Neuronal stem cell (in vitro differentiated cells): ENCODE data around the gene ST6GALNAC3.

Source experiments
- DNase-seq: peaks from one replicate; pipeline ENCODE4 v3.0.0-alpha.2; 2013; ENCODE audit warnings: low spot score
- H2AFZ ChIP-seq: one replicate; pipeline ENCODE4 v1.6.1; 2013; ENCODE audit warnings: mild to moderate bottlenecking, low read length, inconsistent platforms
- H2AK5ac ChIP-seq: 2 replicates; pipeline ENCODE4 v1.6.1; 2013; ENCODE audit warnings: low read depth, mild to moderate bottlenecking, inconsistent platforms, low read length, moderate library complexity, mixed read lengths
- H2BK120ac ChIP-seq: 2 replicates; pipeline ENCODE4 v1.6.1; 2013; ENCODE audit warnings: low read depth, mild to moderate bottlenecking, inconsistent platforms, low read length, moderate library complexity, mixed read lengths
- H2BK12ac ChIP-seq: one replicate; pipeline ENCODE4 v1.6.1; 2013; ENCODE audit warnings: low read length, inconsistent platforms
- H2BK15ac ChIP-seq: 2 replicates; pipeline ENCODE4 v1.6.1; 2013; ENCODE audit warnings: mild to moderate bottlenecking, low read length, inconsistent platforms, mixed read lengths
- H2BK5ac ChIP-seq: one replicate; pipeline ENCODE4 v1.6.1; 2013; ENCODE audit warnings: inconsistent platforms, mild to moderate bottlenecking, low read length, moderate library complexity
- H3K14ac ChIP-seq: one replicate; pipeline ENCODE4 v1.6.1; 2013; ENCODE audit warnings: low read length, inconsistent platforms
- H3K18ac ChIP-seq: 2 replicates; pipeline ENCODE4 v1.6.1; 2013; ENCODE audit warnings: low read length, inconsistent platforms
- H3K23ac ChIP-seq: 2 replicates; pipeline ENCODE4 v1.6.1; 2013; ENCODE audit warnings: low read depth, mild to moderate bottlenecking, mixed read lengths, low read length, inconsistent platforms; ENCODE audit not compliant: poor library complexity
- H3K27ac ChIP-seq: replicated peaks from 3 replicates; pipeline ENCODE4 v1.5.1; 2013; ENCODE audit warnings: low read length, inconsistent platforms
- H3K27me3 ChIP-seq, 3 experiments: 2 replicates each; pipeline ENCODE4 v1.6.1; 2013; ENCODE audit warnings: low read length in 3 of 3, mild to moderate bottlenecking in 2 of 3, inconsistent platforms in 1 of 3, low read depth in 1 of 3, mixed read lengths in 1 of 3, moderate library complexity in 1 of 3; ENCODE audit not compliant: control insufficient read depth in 3 of 3, insufficient read depth in 3 of 3
- H3K36me3 ChIP-seq, 2 donors: replicated peaks in 1 of 2; 2 replicates each; pipeline ENCODE4 v1.6.1; 2013; ENCODE audit warnings: low read length in 2 of 2; ENCODE audit not compliant: control insufficient read depth in 2 of 2, insufficient read depth in 2 of 2
- H3K4ac ChIP-seq: 2 replicates; pipeline ENCODE4 v1.6.1; 2013; ENCODE audit warnings: inconsistent platforms, mild to moderate bottlenecking, low read length, moderate library complexity
- H3K4me1 ChIP-seq, 2 donors: 1 replicate in 1 of 2; 2 replicates in 1 of 2; pipeline ENCODE4 v1.6.1; 2013; ENCODE audit warnings: low read length in 2 of 2, low read depth in 1 of 2; ENCODE audit not compliant: control insufficient read depth in 2 of 2, insufficient read depth in 1 of 2
- H3K4me2 ChIP-seq: one replicate; pipeline ENCODE4 v1.6.1; 2013; ENCODE audit warnings: mild to moderate bottlenecking, low read length, inconsistent platforms; ENCODE audit not compliant: insufficient read depth, poor library complexity, severe bottlenecking
- H3K4me3 ChIP-seq, 2 donors: 2 replicates each; pipeline ENCODE4 v1.5.1; 2013; ENCODE audit warnings: low read length in 2 of 2, mild to moderate bottlenecking in 2 of 2, inconsistent platforms in 1 of 2, moderate library complexity in 1 of 2
- H3K79me1 ChIP-seq: one replicate; pipeline ENCODE4 v1.6.1; 2013; ENCODE audit warnings: low read depth, mild to moderate bottlenecking, inconsistent platforms, low read length, moderate library complexity
- H3K9ac ChIP-seq: one replicate; pipeline ENCODE4 v1.6.1; 2013; ENCODE audit warnings: mild to moderate bottlenecking, low read depth, low read length, inconsistent platforms; ENCODE audit not compliant: poor library complexity
- H3K9me3 ChIP-seq, 2 donors: replicated peaks in 1 of 2; 2 replicates each; pipeline versions ENCODE3 to v1.6.1; 2013; ENCODE audit warnings: low read length in 2 of 2, mild to moderate bottlenecking in 2 of 2, inconsistent platforms in 1 of 2, low read depth in 1 of 2, mixed read lengths in 1 of 2, moderate library complexity in 1 of 2; ENCODE audit not compliant: control insufficient read depth in 2 of 2, insufficient read depth in 1 of 2
- H4K8ac ChIP-seq: one replicate; pipeline ENCODE4 v1.6.1; 2013; ENCODE audit warnings: low read depth, mild to moderate bottlenecking, inconsistent platforms, low read length, moderate library complexity
- H4K91ac ChIP-seq: one replicate; pipeline ENCODE4 v1.6.1; 2013; ENCODE audit warnings: low read length, low read depth, mild to moderate bottlenecking, inconsistent platforms; ENCODE audit not compliant: poor library complexity
- WGBS, 2 donors: extraction: QIAGEN DNeasy Blood & Tissue Kit; methylation state at CpG; one replicate each; pipeline ENCODE4 v1.1.7; 2013; ENCODE audit warnings: missing lambda C conversion rate in 2 of 2, mixed read lengths in 1 of 2; ENCODE audit not compliant: insufficient read length in 2 of 2, insufficient replicate concordance in 1 of 2; ENCODE audit errors: extremely low coverage in 2 of 2; 5-methylcytosine and 5-hydroxymethylcytosine counted together

ST6GALNAC3 gene

DNA sequence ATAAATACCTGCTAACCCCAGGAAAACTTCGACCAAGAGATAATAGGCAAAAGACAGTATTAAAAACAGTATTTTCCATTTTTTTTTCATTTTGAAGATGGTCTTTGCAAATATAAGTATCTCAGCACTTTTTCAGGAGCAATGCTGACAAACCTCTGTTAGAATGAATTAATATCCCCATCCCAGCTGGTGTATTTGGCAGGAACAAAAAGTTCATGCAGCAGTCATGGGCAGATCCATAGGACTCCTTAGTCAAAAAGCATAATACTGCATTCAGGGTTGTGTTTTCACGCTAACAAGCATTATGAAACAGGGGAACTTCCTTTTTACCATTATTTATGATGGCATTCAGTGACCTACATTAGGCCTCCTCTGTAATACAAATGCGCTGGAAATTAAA is 344.0 kb downstream of the ST6GALNAC3 start:
- Histone ChIP-seq H3K23ac (no peak overlapping the region), H3K4me2 (no peak overlapping the region), H3K4me3 (no peak overlapping the region), H3K18ac (no peak overlapping the region), H3K27ac (no peak overlapping the region), H3K4ac (no peak overlapping the region), H2BK15ac (no peak overlapping the region), H3K27me3 (no peaks in the 10 kb centered on the region), H3K14ac (no peak overlapping the region), H3K9me3 (no peaks in the 10 kb centered on the region), H2BK120ac (no peak overlapping the region), H4K91ac (no peak overlapping the region), H3K36me3 (no peaks in the 10 kb centered on the region), H3K9ac (no peak overlapping the region), H2BK5ac (no peak overlapping the region), H2BK12ac (no peak overlapping the region), H2AFZ (no peak overlapping the region), H4K8ac (no peak overlapping the region), H2AK5ac (no peak overlapping the region), H3K79me1 (no peaks in the 10 kb centered on the region), H3K4me1 (peaks cover 0 to 8% of the 10 kb centered on the region in 2 donors)
- no peak for DNase-seq
- no CpG with 5 or more reads among the region's 3 CpGs for WGBS, 2 donors

DNA sequence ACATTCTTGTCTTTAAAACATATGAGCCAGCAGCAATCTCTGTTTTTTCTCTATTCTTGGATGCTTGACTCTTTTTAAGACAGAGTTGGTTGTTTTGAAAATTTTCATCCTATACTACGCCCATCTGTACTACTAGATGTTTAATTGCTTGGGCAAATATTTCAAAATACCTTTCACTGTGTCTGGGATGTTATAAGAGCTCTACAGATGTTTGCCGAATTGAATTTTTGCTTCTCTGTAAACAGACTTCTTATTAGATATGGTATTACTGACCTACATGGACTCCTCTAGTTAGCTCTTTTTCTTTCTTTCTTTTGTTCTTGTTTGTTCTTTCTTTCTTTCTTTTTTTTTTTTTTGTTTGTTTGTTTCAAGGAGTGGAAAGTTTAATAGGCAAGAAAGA is 345.1 kb downstream of the ST6GALNAC3 start:
- H3K9ac ChIP-seq, result no peak overlapping the region
- no peak overlapping the region for H2AFZ ChIP-seq
- no peaks in the 10 kb centered on the region for H3K36me3 ChIP-seq
- no peak overlapping the region for H2BK120ac ChIP-seq
- no peaks in the 10 kb centered on the region for H3K9me3 ChIP-seq
- no peak overlapping the region for H3K18ac ChIP-seq
- H3K23ac ChIP-seq, result no peak overlapping the region
- no peaks in the 10 kb centered on the region for H3K27me3 ChIP-seq
- H4K91ac ChIP-seq, result no peak overlapping the region
- no peak overlapping the region for H4K8ac ChIP-seq
- no peak overlapping the region for H2BK5ac ChIP-seq
- H3K79me1 ChIP-seq, result no peaks in the 10 kb centered on the region
- no peak overlapping the region for H3K4me2 ChIP-seq
- no peak overlapping the region for H3K4ac ChIP-seq
- peaks cover 0 to 8% of the 10 kb centered on the region in 2 donors for H3K4me1 ChIP-seq
- no peak overlapping the region for H2AK5ac ChIP-seq
- no peak overlapping the region for H2BK12ac ChIP-seq
- no peak overlapping the region for H2BK15ac ChIP-seq
- H3K27ac ChIP-seq, result no peak overlapping the region
- no peak overlapping the region for H3K14ac ChIP-seq
- DNase-seq, result no peak
- no peak overlapping the region for H3K4me3 ChIP-seq
- no CpG with 5 or more reads among the region's 2 CpGs for WGBS, 2 donors

DNA sequence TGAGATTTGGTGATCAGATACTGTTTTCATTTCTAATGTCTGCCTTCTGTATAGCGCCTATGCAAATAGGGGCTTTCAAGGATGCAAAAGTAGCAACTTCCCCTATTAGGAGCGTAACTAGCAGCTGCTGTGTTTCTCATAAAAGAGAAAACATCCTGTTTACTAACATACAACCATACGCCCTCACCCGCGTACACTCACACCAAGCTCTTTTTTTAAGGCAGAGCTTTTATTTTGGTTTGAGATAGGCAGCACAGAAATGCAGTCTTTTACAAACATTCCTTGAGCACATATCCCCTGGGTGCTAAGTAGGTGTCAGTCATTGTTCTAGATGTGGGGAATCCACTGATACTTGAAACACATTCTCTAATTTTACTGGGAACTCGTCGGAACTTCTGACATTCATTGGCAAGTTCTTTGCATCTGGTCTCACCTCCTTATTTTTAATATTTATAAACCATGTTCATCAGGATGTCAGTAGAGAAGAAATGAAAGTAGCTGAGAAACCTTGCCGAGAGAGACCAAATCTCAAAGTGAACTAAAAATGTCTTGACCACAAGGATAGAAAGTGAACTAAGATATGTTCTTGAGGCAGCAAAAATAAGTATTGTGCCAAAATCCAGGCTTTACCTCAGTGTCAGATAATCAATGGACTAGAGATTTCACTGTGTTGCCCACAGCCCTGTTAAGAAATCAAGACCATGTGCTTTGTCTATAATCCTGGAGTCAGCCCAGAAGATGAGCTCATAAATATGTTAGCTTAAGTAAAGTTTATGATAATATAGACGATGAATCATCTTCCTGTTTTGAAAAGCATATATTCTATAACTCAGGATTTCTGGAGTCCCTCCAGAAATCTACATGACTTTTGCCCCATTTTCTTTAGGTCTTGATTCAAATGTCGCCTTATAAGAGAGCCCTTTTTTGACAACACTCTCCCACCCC is 350.9 kb downstream of the ST6GALNAC3 start:
- no peak for DNase-seq
- no peak overlapping the region for H3K18ac ChIP-seq
- no CpG with 5 or more reads among the region's 10 CpGs for WGBS, 2 donors
- no peak overlapping the region for H4K8ac ChIP-seq
- H2AFZ ChIP-seq, result no peak overlapping the region
- H3K27ac ChIP-seq, result no peak overlapping the region
- no peak overlapping the region for H2BK15ac ChIP-seq
- H3K36me3 ChIP-seq, result no peaks in the 10 kb centered on the region
- H3K79me1 ChIP-seq, result no peaks in the 10 kb centered on the region
- no peak overlapping the region for H3K9ac ChIP-seq
- H3K4me2 ChIP-seq, result no peak overlapping the region
- no peaks in the 10 kb centered on the region for H3K27me3 ChIP-seq
- H2BK120ac ChIP-seq, result no peak overlapping the region
- no peak overlapping the region for H2BK12ac ChIP-seq
- H3K4me1 ChIP-seq, result peaks cover 2 to 8% of the 10 kb centered on the region in 2 donors
- no peak overlapping the region for H2AK5ac ChIP-seq
- no peak overlapping the region for H2BK5ac ChIP-seq
- H4K91ac ChIP-seq, result no peak overlapping the region
- no peak overlapping the region for H3K4me3 ChIP-seq
- no peak overlapping the region for H3K23ac ChIP-seq
- H3K14ac ChIP-seq, result no peak overlapping the region
- no peak overlapping the region for H3K4ac ChIP-seq
- H3K9me3 ChIP-seq, result no peaks in the 10 kb centered on the region

DNA sequence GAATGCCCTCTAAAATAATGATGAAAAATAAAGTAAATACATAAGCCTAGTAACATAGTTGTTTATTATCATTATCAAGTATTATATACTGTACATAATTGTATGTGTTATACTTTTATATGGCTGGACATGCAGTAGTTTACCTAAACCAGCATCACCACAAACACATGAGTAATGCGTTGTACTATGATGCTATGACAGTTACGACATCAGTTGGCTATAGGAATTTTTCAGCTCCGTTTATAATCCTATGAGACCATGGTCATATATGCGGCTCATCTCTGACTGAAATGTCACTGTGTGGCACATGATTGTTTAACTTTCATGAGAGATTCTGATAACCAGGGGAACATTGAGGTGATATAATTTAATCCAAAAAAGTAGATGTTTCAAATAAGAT is 352.1 kb downstream of the ST6GALNAC3 start:
- Histone ChIP-seq H3K23ac (no peak overlapping the region), H3K79me1 (no peaks in the 10 kb centered on the region), H3K9me3 (no peaks in the 10 kb centered on the region), H2AK5ac (no peak overlapping the region), H3K4ac (no peak overlapping the region), H2AFZ (no peak overlapping the region), H3K4me1 (peaks cover 2 to 8% of the 10 kb centered on the region in 2 donors), H2BK5ac (no peak overlapping the region), H3K14ac (no peak overlapping the region), H2BK12ac (no peak overlapping the region), H3K18ac (no peak overlapping the region), H3K4me3 (no peak overlapping the region), H3K36me3 (no peaks in the 10 kb centered on the region), H3K27me3 (no peaks in the 10 kb centered on the region), H3K4me2 (no peak overlapping the region), H4K91ac (no peak overlapping the region), H3K9ac (no peak overlapping the region), H2BK120ac (no peak overlapping the region), H4K8ac (no peak overlapping the region), H2BK15ac (no peak overlapping the region), H3K27ac (no peak overlapping the region)
- no peak for DNase-seq
- WGBS, 2 donors, result no CpG with 5 or more reads among the region's 4 CpGs
